Keratinocyte (primary cell): Measurements from ENCODE around the gene CHPF. TPM values are rescaled to one million over a fixed set of nuclear protein-coding genes. Genes with fewer than 3 reads are reported as not detected.

Experiments
- DNase-seq: peaks from one replicate; pipeline ENCODE4 v3.0.0-alpha.2; 2011; ENCODE audit warnings: low read depth, missing footprints, low spot score
- FAIRE-seq: peaks from 2 replicates; lab custom pipeline; 2011; peaks lifted over from hg19 to GRCh38; lab: Jason Lieb, UNC
- H2AFZ ChIP-seq: 2 replicates; pipeline ENCODE4 v1.6.0; 2012; ENCODE audit warnings: low read length, control low read depth, inconsistent platforms; ENCODE audit not compliant: control insufficient read depth
- H3K27ac ChIP-seq: 2 replicates; pipeline ENCODE4 v1.5.1; 2011; ENCODE audit warnings: low read length; ENCODE audit not compliant: control insufficient read depth, insufficient read depth
- H3K27me3 ChIP-seq: 3 replicates; pipeline ENCODE4 v1.6.0; 2011; ENCODE audit warnings: low read length; ENCODE audit not compliant: control insufficient read depth, insufficient read depth; ENCODE audit errors: extremely low read depth
- H3K36me3 ChIP-seq, 2 experiments: 2 replicates in 1 of 2; 3 replicates in 1 of 2; pipeline ENCODE4 v1.5.1; 2011; ENCODE audit warnings: low read length in 2 of 2, mild to moderate bottlenecking in 1 of 2; ENCODE audit not compliant: control insufficient read depth in 2 of 2, insufficient read depth in 2 of 2; ENCODE audit errors: extremely low read depth in 1 of 2
- H3K4me1 ChIP-seq: 3 replicates; pipeline ENCODE4 v1.5.1; 2011; ENCODE audit warnings: low read length; ENCODE audit not compliant: control insufficient read depth, insufficient read depth; ENCODE audit errors: extremely low read depth
- H3K4me2 ChIP-seq: 3 replicates; pipeline ENCODE4 v1.6.0; 2011; ENCODE audit warnings: low read depth, low read length; ENCODE audit not compliant: control insufficient read depth, insufficient read depth; ENCODE audit errors: extremely low read depth
- H3K4me3 ChIP-seq, 3 experiments: fragments of 200-600 bp in 1 of 3; sonication (generic) in 1 of 3; 2 replicates in 2 of 3; 3 replicates in 1 of 3; pipeline ENCODE4 v1.5.1; 2011 to 2016; ENCODE audit warnings: low read length in 3 of 3, mild to moderate bottlenecking in 3 of 3, control low read depth in 2 of 3, inconsistent platforms in 1 of 3, low read depth in 1 of 3, mixed read lengths in 1 of 3, mixed run types in 1 of 3, moderate library complexity in 1 of 3; ENCODE audit not compliant: control insufficient read depth in 2 of 3, insufficient read depth in 2 of 3; ENCODE audit errors: extremely low read depth in 1 of 3
- H3K79me2 ChIP-seq: 2 replicates; pipeline ENCODE4 v1.6.0; 2012; ENCODE audit warnings: low read length; ENCODE audit not compliant: control insufficient read depth, insufficient read depth
- H3K9ac ChIP-seq: 3 replicates; pipeline ENCODE4 v1.6.0; 2011; ENCODE audit warnings: low read length; ENCODE audit not compliant: control insufficient read depth, insufficient read depth; ENCODE audit errors: extremely low read depth
- H3K9me1 ChIP-seq: 3 replicates; pipeline ENCODE4 v1.6.0; 2011; ENCODE audit warnings: low read length; ENCODE audit not compliant: control insufficient read depth, insufficient read depth; ENCODE audit errors: extremely low read depth
- H3K9me3 ChIP-seq: 2 replicates; pipeline ENCODE4 v1.5.1; 2012; ENCODE audit warnings: low read depth, low read length; ENCODE audit not compliant: control insufficient read depth
- H4K20me1 ChIP-seq: 3 replicates; pipeline ENCODE4 v1.6.0; 2011; ENCODE audit warnings: low read length; ENCODE audit not compliant: control insufficient read depth, insufficient read depth; ENCODE audit errors: extremely low read depth
- CTCF ChIP-seq, 3 experiments: IDR thresholded peaks in 1 of 3; conservative IDR thresholded peaks in 1 of 3; optimal IDR thresholded peaks in 1 of 3; 2 replicates in 2 of 3; 3 replicates in 1 of 3; pipeline versions ENCODE3 to v1.5.1; 2011; ENCODE audit warnings: low read length in 3 of 3, mild to moderate bottlenecking in 3 of 3, moderate library complexity in 2 of 3, control low read depth in 1 of 3, inconsistent platforms in 1 of 3; ENCODE audit not compliant: insufficient read depth in 2 of 3; ENCODE audit errors: extremely low read depth in 1 of 3
- EZH2 ChIP-seq: IDR thresholded peaks from one replicate; pipeline ENCODE4 v1.6.1; 2012; ENCODE audit warnings: inconsistent platforms, mild to moderate bottlenecking, low read length, moderate library complexity
- dilution Hi-C: fragments of 300-500 bp; cut with MboI; formaldehyde crosslinking; loops from one replicate; pipeline ENCODE4 v1.7.0; 2020; ENCODE audit warnings: low sequenced_read_pairs; ENCODE audit not compliant: extremely low pct_ligation_motif_present
- polyA plus RNA-seq, 5 experiments: library from polyadenylated mRNA; depleted of rRNA in 3 of 5; stranded (reverse) in 3 of 5; stranded (forward) in 1 of 5; unstranded in 1 of 5; fragments of >200 nt; gene quantifications; 1 replicate in 1 of 5; 2 replicates in 3 of 5; 3 replicates in 1 of 5; pipeline versions ENCODE4 v1.2.1 to v1.2.3, GENCODE V29; 2011 to 2012; ENCODE audit warnings: missing spikeins in 2 of 5, low read depth in 1 of 5, low replicate concordance in 1 of 5

CHPF gene
- polyA plus RNA-seq, 1 donor (not counting 4 experiments of a cell fraction or from before 2014, with no cell fraction given) = 24.4 TPM

GRCh38 chr2:219520079-219520478 lies 23.5 kb downstream of the CHPF start:
- DNase-seq (no peak), FAIRE-seq (no peak)
- H3K9ac ChIP-seq = no peak overlapping the region
- no peak overlapping the region for H3K27ac ChIP-seq
- H3K4me1 ChIP-seq = peaks cover 8% of the 10 kb centered on the region
- no peaks in the 10 kb centered on the region for H3K36me3 ChIP-seq
- dilution Hi-C loops = no loop called here
- no peaks in the 10 kb centered on the region for H4K20me1 ChIP-seq
- no peak overlapping the region for H2AFZ ChIP-seq
- H3K9me1 ChIP-seq = no peaks in the 10 kb centered on the region
- no peaks in the 10 kb centered on the region for H3K79me2 ChIP-seq
- TF ChIP-seq CTCF (optimal IDR thresholded peaks at IDR 0.05 in 1 of 3, IDR thresholded peaks at IDR 0.05 in 1 of 3, conservative IDR thresholded peaks at IDR 0.05 in 1 of 3; ENCODE audit: extremely low read depth in 1 of 3, insufficient read depth in 2 of 3, low read length in 3 of 3) = no peak
- no peak for TF ChIP-seq EZH2
- H3K4me3 ChIP-seq = no peak overlapping the region
- H3K27me3 ChIP-seq = peaks cover 38% of the 10 kb centered on the region
- no peaks in the 10 kb centered on the region for H3K9me3 ChIP-seq
- H3K4me2 ChIP-seq = no peak overlapping the region

GRCh38 chr2:219519526-219519916 lies 24.1 kb downstream of the CHPF start:
- FAIRE-seq = no peak

More at GRCh38 chr2:219519526-219519916, 24.1 kb downstream of the CHPF start:
- no peak overlapping the region for H2AFZ ChIP-seq
- no peaks in the 10 kb centered on the region for H3K9me1 ChIP-seq
- no peak overlapping the region for H3K9ac ChIP-seq
- no peaks in the 10 kb centered on the region for H3K79me2 ChIP-seq
- dilution Hi-C loops = no loop called here
- TF ChIP-seq EZH2 (no peak), CTCF (optimal IDR thresholded peaks at IDR 0.05 in 1 of 3, IDR thresholded peaks at IDR 0.05 in 1 of 3, conservative IDR thresholded peaks at IDR 0.05 in 1 of 3; ENCODE audit: extremely low read depth in 1 of 3, insufficient read depth in 2 of 3, low read length in 3 of 3) (no peak)
- DNase-seq = no peak
- H3K4me3 ChIP-seq = no peak overlapping the region
- no peak overlapping the region for H3K27ac ChIP-seq
- no peaks in the 10 kb centered on the region for H3K9me3 ChIP-seq
- peaks cover 8% of the 10 kb centered on the region for H3K4me1 ChIP-seq
- H3K36me3 ChIP-seq = no peaks in the 10 kb centered on the region
- H3K4me2 ChIP-seq = no peak overlapping the region
- H4K20me1 ChIP-seq = no peaks in the 10 kb centered on the region
- peaks cover 43% of the 10 kb centered on the region for H3K27me3 ChIP-seq
